ENCODE measurements around the gene MEGF9. TPM values are rescaled to one million over a fixed set of nuclear protein-coding genes. Genes with fewer than 3 reads are reported as not detected.

The MEGF9 gene
- total RNA-seq, 2 experiments from 2014 or later: 5.1 to 10.2 TPM

DNA sequence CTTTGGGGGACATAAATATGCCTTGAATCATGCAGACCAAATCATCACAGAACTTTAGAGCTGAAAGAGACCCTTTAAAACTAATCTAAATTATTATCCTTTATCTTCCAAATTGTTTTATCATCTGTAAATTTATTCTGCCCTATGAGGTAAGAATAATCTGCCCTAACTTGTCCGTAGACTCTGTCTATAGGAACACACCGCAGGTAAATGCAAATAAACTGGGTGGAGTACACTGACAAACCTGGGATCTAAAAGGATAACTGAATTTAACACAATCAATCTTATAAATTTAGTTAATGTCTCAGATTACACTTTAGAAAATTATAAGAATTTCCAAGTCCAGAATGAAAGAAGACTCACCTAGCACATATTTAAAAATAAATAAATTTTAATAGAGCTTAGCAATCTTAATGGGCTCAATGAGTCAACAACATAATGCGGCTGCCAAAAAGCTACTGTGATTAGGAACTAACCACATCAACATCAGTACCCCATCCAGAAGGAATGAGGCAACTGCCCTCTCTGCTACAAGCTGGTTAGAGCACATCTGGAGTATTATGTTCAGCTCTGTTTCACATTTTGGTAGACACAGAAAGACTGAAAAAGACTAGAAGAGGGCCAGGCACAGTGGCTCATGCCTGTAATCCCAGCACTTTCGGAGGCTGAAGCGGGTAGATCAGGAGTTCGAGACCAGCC, 5.6 kb downstream of the MEGF9 start:
- Histone ChIP-seq H3K27ac (ENCODE audit: low read depth, low read length, poor library complexity, severe bottlenecking) (no peak overlapping the region), H3K9me2 (ENCODE audit: insufficient read depth, low read length) (no peaks in the 10 kb centered on the region), H3K4me2 (ENCODE audit: low read length) (no peak overlapping the region), H4K20me1 (ENCODE audit: insufficient read depth, low read length) (0 out of 2 replicates have a peak, but pooled peaks cover 3% of the 10 kb centered on the region), H3K9me3 (ENCODE audit: low read length) (no peaks in the 10 kb centered on the region), H2AFZ (ENCODE audit: low read length) (no peak overlapping the region), H3K4me3 (ENCODE audit: low read depth, low read length, poor library complexity, severe bottlenecking) (no peak overlapping the region), H3K36me3 (ENCODE audit: insufficient read depth, low read length) (no peaks in the 10 kb centered on the region), H3K4me1 (ENCODE audit: insufficient read depth, low read length, poor library complexity, severe bottlenecking) (peaks cover 36% of the 10 kb centered on the region), H3K79me2 (ENCODE audit: insufficient read depth, low read depth, low read length) (peaks cover 25% of the 10 kb centered on the region; the same call in 1 of the 2 replicates)
- POLR2A ChIA-PET: interaction anchor here (0.5 to 1.2 kb wide), 6 partner anchors 92 to 486 kb away, joined by 3 read pairs; no protein-coding TSS in a partner anchor
- no peak for TF ChIP-seq EZH2phosphoT487 (IDR thresholded peaks at IDR 0.05; ENCODE audit: borderline replicate concordance, low read depth, low read length)
- TF ChIP-seq, protein P1, sequence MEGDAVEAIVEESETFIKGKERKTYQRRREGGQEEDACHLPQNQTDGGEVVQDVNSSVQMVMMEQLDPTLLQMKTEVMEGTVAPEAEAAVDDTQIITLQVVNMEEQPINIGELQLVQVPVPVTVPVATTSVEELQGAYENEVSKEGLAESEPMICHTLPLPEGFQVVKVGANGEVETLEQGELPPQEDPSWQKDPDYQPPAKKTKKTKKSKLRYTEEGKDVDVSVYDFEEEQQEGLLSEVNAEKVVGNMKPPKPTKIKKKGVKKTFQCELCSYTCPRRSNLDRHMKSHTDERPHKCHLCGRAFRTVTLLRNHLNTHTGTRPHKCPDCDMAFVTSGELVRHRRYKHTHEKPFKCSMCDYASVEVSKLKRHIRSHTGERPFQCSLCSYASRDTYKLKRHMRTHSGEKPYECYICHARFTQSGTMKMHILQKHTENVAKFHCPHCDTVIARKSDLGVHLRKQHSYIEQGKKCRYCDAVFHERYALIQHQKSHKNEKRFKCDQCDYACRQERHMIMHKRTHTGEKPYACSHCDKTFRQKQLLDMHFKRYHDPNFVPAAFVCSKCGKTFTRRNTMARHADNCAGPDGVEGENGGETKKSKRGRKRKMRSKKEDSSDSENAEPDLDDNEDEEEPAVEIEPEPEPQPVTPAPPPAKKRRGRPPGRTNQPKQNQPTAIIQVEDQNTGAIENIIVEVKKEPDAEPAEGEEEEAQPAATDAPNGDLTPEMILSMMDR (conservative IDR thresholded peaks at IDR 0.05; ENCODE audit: low read length): no peak
- BruUV-seq (replicated peaks): no TSS peak
- no peak for DNase-seq (ENCODE audit: low spot score)
- intact Hi-C loops (cut with micrococcal nuclease; ENCODE audit: unreplicated experiment): no loop called here
- CTCF ChIA-PET (ENCODE audit: unreplicated experiment): no interaction called here

DNA sequence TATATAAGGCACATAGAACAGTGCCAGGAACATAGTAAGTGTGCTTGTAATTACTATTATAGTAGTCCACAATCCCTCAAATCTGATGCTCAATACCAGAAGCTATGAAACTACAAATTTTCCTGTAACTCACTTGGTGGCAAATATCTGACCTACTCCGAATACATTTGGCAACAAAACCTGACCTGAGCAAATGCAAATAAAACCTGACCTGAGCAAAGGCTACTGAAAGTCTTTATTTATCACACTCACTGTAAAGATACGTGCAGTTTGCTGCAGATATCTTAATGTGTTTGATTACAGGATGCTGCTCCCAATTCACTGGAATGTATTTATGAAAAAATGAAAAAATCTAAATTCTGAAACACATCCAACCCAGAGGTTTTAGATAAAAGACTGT, 7.1 kb downstream of the MEGF9 start:
- TF ChIP-seq, protein P1 (conservative IDR thresholded peaks at IDR 0.05; ENCODE audit: low read length): no peak
- no peak for TF ChIP-seq EZH2phosphoT487 (IDR thresholded peaks at IDR 0.05; ENCODE audit: borderline replicate concordance, low read depth, low read length)
- no peak overlapping the region for H3K4me3 ChIP-seq (ENCODE audit: low read depth, low read length, poor library complexity, severe bottlenecking)
- H3K27ac ChIP-seq (ENCODE audit: low read depth, low read length, poor library complexity, severe bottlenecking): no peak overlapping the region
- no TSS peak for BruUV-seq (replicated peaks)
- no peak overlapping the region for H3K4me2 ChIP-seq (ENCODE audit: low read length)
- ChIA-PET POLR2A (no interaction called here), CTCF (ENCODE audit: unreplicated experiment) (no interaction called here)
- intact Hi-C loops (cut with micrococcal nuclease; ENCODE audit: unreplicated experiment): no loop called here
- no peaks in the 10 kb centered on the region for H3K9me2 ChIP-seq (ENCODE audit: insufficient read depth, low read length)
- peaks cover 23% of the 10 kb centered on the region for H3K4me1 ChIP-seq (ENCODE audit: insufficient read depth, low read length, poor library complexity, severe bottlenecking)
- no peak for DNase-seq (ENCODE audit: low spot score)
- H3K9me3 ChIP-seq (ENCODE audit: low read length): no peaks in the 10 kb centered on the region
- H3K79me2 ChIP-seq (ENCODE audit: insufficient read depth, low read depth, low read length): peaks cover 14% of the 10 kb centered on the region; the same call in 1 of the 2 replicates
- H4K20me1 ChIP-seq (ENCODE audit: insufficient read depth, low read length): no peaks in the 10 kb centered on the region
- no peaks in the 10 kb centered on the region for H3K36me3 ChIP-seq (ENCODE audit: insufficient read depth, low read length)
- no peak overlapping the region for H2AFZ ChIP-seq (ENCODE audit: low read length)

DNA sequence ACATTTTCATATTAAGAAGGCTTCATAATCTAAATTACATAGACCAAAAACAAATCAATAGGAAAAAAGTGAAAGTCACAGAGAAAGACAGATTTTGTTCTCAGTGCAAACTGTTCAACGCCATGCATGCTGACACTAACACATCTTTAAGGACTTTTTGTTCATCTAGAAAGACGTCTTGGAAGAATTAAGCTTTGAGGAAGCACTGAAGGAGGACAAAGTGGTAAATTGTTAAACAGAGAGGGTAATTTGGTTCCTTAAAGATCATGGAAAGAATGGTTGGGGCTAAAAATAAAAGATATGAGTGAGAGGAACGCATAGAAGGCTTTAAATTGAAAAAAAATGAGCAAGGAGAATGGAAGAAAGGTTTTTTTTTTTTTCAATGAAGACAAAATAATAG, 9.1 kb downstream of the MEGF9 start:
- Histone ChIP-seq H3K79me2 (ENCODE audit: insufficient read depth, low read depth, low read length) (no peaks in the 10 kb centered on the region), H3K9me3 (ENCODE audit: low read length) (no peaks in the 10 kb centered on the region), H2AFZ (ENCODE audit: low read length) (no peak overlapping the region), H3K27ac (ENCODE audit: low read depth, low read length, poor library complexity, severe bottlenecking) (no peak overlapping the region), H3K36me3 (ENCODE audit: insufficient read depth, low read length) (no peaks in the 10 kb centered on the region), H3K4me3 (ENCODE audit: low read depth, low read length, poor library complexity, severe bottlenecking) (no peak overlapping the region), H3K4me2 (ENCODE audit: low read length) (no peak overlapping the region), H3K9me2 (ENCODE audit: insufficient read depth, low read length) (no peaks in the 10 kb centered on the region), H4K20me1 (ENCODE audit: insufficient read depth, low read length) (no peaks in the 10 kb centered on the region), H3K4me1 (ENCODE audit: insufficient read depth, low read length, poor library complexity, severe bottlenecking) (peaks cover 6% of the 10 kb centered on the region)
- ChIA-PET CTCF (ENCODE audit: unreplicated experiment) (no interaction called here), POLR2A (no interaction called here)
- DNase-seq (ENCODE audit: low spot score): no peak
- intact Hi-C loops (cut with micrococcal nuclease; ENCODE audit: unreplicated experiment): no loop called here
- TF ChIP-seq, protein P1 (conservative IDR thresholded peaks at IDR 0.05; ENCODE audit: low read length): no peak
- TF ChIP-seq EZH2phosphoT487 (IDR thresholded peaks at IDR 0.05; ENCODE audit: borderline replicate concordance, low read depth, low read length): no peak
- BruUV-seq (replicated peaks): no TSS peak

Data from OCI-LY7 (cell line).